Memory B cell (primary cell): ENCODE data around the gene ADPRM.
A peak's percentile ranks its signal among the peaks of the same experiment; 100 is the strongest.
"Not testable (repeated sequence)": the region's sequence is repeated elsewhere in the genome, so short reads cannot be mapped to it uniquely, and the experiment has no call there.

Experiments used
- ATAC-seq: fragments of 150-1000 bp; cut with Tn5 transposase; 2 replicates; pipeline ENCODE4 v1.10.0; 2021; ENCODE audit warnings: low read depth, mild to moderate bottlenecking, moderate library complexity
- DNase-seq, 2 donors: peaks; one replicate each; pipeline ENCODE4 v3.0.0; 2022; ENCODE audit warnings: low spot score in 2 of 2
- H3K27ac Mint-ChIP-seq: one replicate; pipeline ENCODE4 v1.8.0; 2022; ENCODE audit warnings: mild to moderate bottlenecking, moderate library complexity, mixed read lengths
- H3K27me3 Mint-ChIP-seq: one replicate; pipeline ENCODE4 v1.8.0; 2022; ENCODE audit warnings: mixed read lengths
- H3K36me3 Mint-ChIP-seq: one replicate; pipeline ENCODE4 v1.8.0; 2022; ENCODE audit warnings: mild to moderate bottlenecking, mixed read lengths
- H3K4me1 Mint-ChIP-seq: one replicate; pipeline ENCODE4 v1.8.0; 2022; ENCODE audit warnings: mixed read lengths
- H3K4me3 Mint-ChIP-seq: one replicate; pipeline ENCODE4 v1.8.0; 2022; ENCODE audit warnings: mild to moderate bottlenecking, moderate library complexity, mixed read lengths
- H3K9me3 Mint-ChIP-seq: one replicate; pipeline ENCODE4 v1.8.0; 2022; ENCODE audit warnings: mixed read lengths

Gene ADPRM

GRCh38 chr17:10673312-10673711 is 24.1 kb upstream of the ADPRM start:
- ATAC-seq (no peak), DNase-seq (no peak)
- no peaks in the 10 kb centered on the region for H3K27me3 Mint-ChIP-seq
- H3K36me3 Mint-ChIP-seq: peaks cover 16% of the 10 kb centered on the region
- no peak overlapping the region for H3K27ac Mint-ChIP-seq
- H3K9me3 Mint-ChIP-seq: no peaks in the 10 kb centered on the region
- no peak overlapping the region for H3K4me3 Mint-ChIP-seq
- no peaks in the 10 kb centered on the region for H3K4me1 Mint-ChIP-seq

GRCh38 chr17:10674704-10675103 is 22.7 kb upstream of the ADPRM start:
- no peak overlapping the region for H3K27ac Mint-ChIP-seq
- ATAC-seq: no peak

GRCh38 chr17:10681866-10682446 is 15.4 kb upstream of the ADPRM start:
- Mint-ChIP-seq H3K27ac (no peak overlapping the region), H3K4me3 (no peak overlapping the region), H3K27me3 (no peaks in the 10 kb centered on the region), H3K36me3 (peaks cover 33% of the 10 kb centered on the region), H3K9me3 (no peaks in the 10 kb centered on the region), H3K4me1 (peaks cover 2% of the 10 kb centered on the region)
- ATAC-seq (no peak), DNase-seq (no peak)

More at GRCh38 chr17:10674704-10675103, 22.7 kb upstream of the ADPRM start:
- no peak overlapping the region for H3K4me3 Mint-ChIP-seq
- no peak for DNase-seq
- H3K36me3 Mint-ChIP-seq: peaks cover 19% of the 10 kb centered on the region
- H3K4me1 Mint-ChIP-seq: no peaks in the 10 kb centered on the region
- no peaks in the 10 kb centered on the region for H3K27me3 Mint-ChIP-seq
- H3K9me3 Mint-ChIP-seq: no peaks in the 10 kb centered on the region

- H3K4me1 Mint-ChIP-seq: peaks cover 2% of the 10 kb centered on the region
- no peak overlapping the region for H3K27ac Mint-ChIP-seq
- H3K4me3 Mint-ChIP-seq: no peak overlapping the region
- ATAC-seq (no peak), DNase-seq (no peak)
- H3K36me3 Mint-ChIP-seq: peaks cover 32% of the 10 kb centered on the region
- H3K9me3 Mint-ChIP-seq: no peaks in the 10 kb centered on the region
- no peaks in the 10 kb centered on the region for H3K27me3 Mint-ChIP-seq
Observed at GRCh38 chr17:10683853-10684252, 13.5 kb upstream of the ADPRM start.

GRCh38 chr17:10687499-10687898 is 9.9 kb upstream of the ADPRM start:
- Mint-ChIP-seq H3K4me3 (no peak overlapping the region), H3K27ac (no peak overlapping the region), H3K9me3 (no peaks in the 10 kb centered on the region), H3K36me3 (peaks cover 29% of the 10 kb centered on the region), H3K27me3 (no peaks in the 10 kb centered on the region), H3K4me1 (peaks cover 17% of the 10 kb centered on the region)
- no peak for DNase-seq
- ATAC-seq: no peak

GRCh38 chr17:10695875-10696407 is 1.5 kb upstream of the ADPRM start:
- ATAC-seq, H3K27me3 Mint-ChIP-seq, H3K27ac Mint-ChIP-seq, DNase-seq, H3K9me3 Mint-ChIP-seq: not testable (repeated sequence)
- peaks cover 26% of the 10 kb centered on the region for H3K4me1 Mint-ChIP-seq
- H3K4me3 Mint-ChIP-seq: peak overlapping the region; percentile 97
- H3K36me3 Mint-ChIP-seq: peaks cover 16% of the 10 kb centered on the region

GRCh38 chr17:10698096-10698818 is 863 bp downstream of the ADPRM start:
- peak overlapping the region; percentile 98 for H3K27ac Mint-ChIP-seq
- no peak for ATAC-seq
- no peak for DNase-seq
- peaks cover 9% of the 10 kb centered on the region for H3K36me3 Mint-ChIP-seq
- no peaks in the 10 kb centered on the region for H3K9me3 Mint-ChIP-seq
- peaks cover 25% of the 10 kb centered on the region for H3K4me1 Mint-ChIP-seq
- peak overlapping the region; percentile 97 for H3K4me3 Mint-ChIP-seq
- no peaks in the 10 kb centered on the region for H3K27me3 Mint-ChIP-seq

- DNase-seq (no peak), ATAC-seq (no peak)
- Mint-ChIP-seq H3K27ac (peak overlapping the region; percentile 64), H3K4me1 (peaks cover 21% of the 10 kb centered on the region), H3K9me3 (no peaks in the 10 kb centered on the region), H3K36me3 (peaks cover 3% of the 10 kb centered on the region), H3K4me3 (peak overlapping the region; percentile 66), H3K27me3 (no peaks in the 10 kb centered on the region)
Observed at GRCh38 chr17:10699856-10700255, 2.5 kb downstream of the ADPRM start.

- H3K27me3 Mint-ChIP-seq: no peaks in the 10 kb centered on the region
- DNase-seq: no peak
- peaks cover 10% of the 10 kb centered on the region for H3K36me3 Mint-ChIP-seq
- no peak overlapping the region for H3K4me3 Mint-ChIP-seq
- H3K27ac Mint-ChIP-seq: no peak overlapping the region
- no peaks in the 10 kb centered on the region for H3K9me3 Mint-ChIP-seq
- no peak for ATAC-seq
- H3K4me1 Mint-ChIP-seq: peaks cover 20% of the 10 kb centered on the region
Observed at GRCh38 chr17:10702574-10702973, 5.2 kb downstream of the ADPRM start.

- Mint-ChIP-seq H3K9me3 (no peaks in the 10 kb centered on the region), H3K4me1 (peaks cover 9% of the 10 kb centered on the region), H3K36me3 (peaks cover 20% of the 10 kb centered on the region), H3K4me3 (no peak overlapping the region), H3K27me3 (no peaks in the 10 kb centered on the region), H3K27ac (no peak overlapping the region)
- ATAC-seq (no peak), DNase-seq (no peak)
Observed at GRCh38 chr17:10705727-10706126, 8.3 kb downstream of the ADPRM start.

- Mint-ChIP-seq H3K9me3 (no peaks in the 10 kb centered on the region), H3K4me3 (no peak overlapping the region), H3K36me3 (peaks cover 27% of the 10 kb centered on the region), H3K27me3 (no peaks in the 10 kb centered on the region), H3K4me1 (no peaks in the 10 kb centered on the region), H3K27ac (no peak overlapping the region)
- DNase-seq: no peak
- no peak for ATAC-seq
Observed at GRCh38 chr17:10713318-10713717, 15.9 kb downstream of the ADPRM start.

- H3K27me3 Mint-ChIP-seq: no peaks in the 10 kb centered on the region
- DNase-seq (no peak), ATAC-seq (no peak)
- no peaks in the 10 kb centered on the region for H3K4me1 Mint-ChIP-seq
- H3K4me3 Mint-ChIP-seq: no peak overlapping the region
- peak overlapping the region; percentile 53 for H3K27ac Mint-ChIP-seq
- no peaks in the 10 kb centered on the region for H3K9me3 Mint-ChIP-seq
- peaks cover 16% of the 10 kb centered on the region for H3K36me3 Mint-ChIP-seq
Observed at GRCh38 chr17:10716218-10716617, 18.8 kb downstream of the ADPRM start.

- peaks cover 2% of the 10 kb centered on the region for H3K36me3 Mint-ChIP-seq
- no peak overlapping the region for H3K27ac Mint-ChIP-seq
- no peak for ATAC-seq
- H3K9me3 Mint-ChIP-seq: no peaks in the 10 kb centered on the region
- H3K27me3 Mint-ChIP-seq: no peaks in the 10 kb centered on the region
- H3K4me3 Mint-ChIP-seq: no peak overlapping the region
- no peaks in the 10 kb centered on the region for H3K4me1 Mint-ChIP-seq
- no peak for DNase-seq
Observed at GRCh38 chr17:10718547-10718946, 21.2 kb downstream of the ADPRM start.

- H3K9me3 Mint-ChIP-seq: no peaks in the 10 kb centered on the region
- peaks cover 1% of the 10 kb centered on the region for H3K27me3 Mint-ChIP-seq
- H3K4me3 Mint-ChIP-seq: no peak overlapping the region
- DNase-seq: no peak
- ATAC-seq: no peak
- H3K36me3 Mint-ChIP-seq: no peaks in the 10 kb centered on the region
- H3K4me1 Mint-ChIP-seq: no peaks in the 10 kb centered on the region
- no peak overlapping the region for H3K27ac Mint-ChIP-seq
Observed at GRCh38 chr17:10724546-10725195, 27.3 kb downstream of the ADPRM start.
